Neural progenitor cell (in vitro differentiated cells): ENCODE results near the gene ZNF816. TPM values are rescaled to one million over a fixed set of nuclear protein-coding genes. Genes with fewer than 3 reads are reported as not detected.

Experiments used
- DNase-seq: peaks from one replicate; pipeline ENCODE4 v3.0.0-alpha.2; 2016; ENCODE audit warnings: low spot score
- H2AFZ ChIP-seq: fragments of 200-600 bp; sonication (generic); replicated peaks from 2 replicates; pipeline ENCODE4 v1.6.1; 2016; ENCODE audit warnings: antibody characterized with exemption
- H3F3A ChIP-seq: fragments of 200-600 bp; sonication (generic); 2 replicates; pipeline ENCODE4 v1.6.1; 2016; ENCODE audit warnings: antibody characterized with exemption, low read depth
- H3K27ac ChIP-seq: fragments of 200-600 bp; sonication (generic); 2 replicates; pipeline ENCODE4 v1.5.1; 2016; ENCODE audit warnings: mild to moderate bottlenecking
- H3K27me3 ChIP-seq: fragments of 200-600 bp; sonication (generic); 2 replicates; pipeline ENCODE4 v1.6.1; 2016; ENCODE audit warnings: mild to moderate bottlenecking, moderate library complexity
- H3K36me3 ChIP-seq: fragments of 200-600 bp; sonication (generic); 2 replicates; pipeline ENCODE4 v1.5.1; 2016
- H3K4me1 ChIP-seq: fragments of 200-600 bp; sonication (generic); 2 replicates; pipeline ENCODE4 v1.6.1; 2016; ENCODE audit warnings: mixed run types
- H3K4me2 ChIP-seq: fragments of 200-600 bp; sonication (generic); 2 replicates; pipeline ENCODE4 v1.6.1; 2016
- H3K4me3 ChIP-seq: fragments of 200-600 bp; sonication (generic); 2 replicates; pipeline ENCODE4 v1.5.1; 2016
- H3K79me2 ChIP-seq: fragments of 200-600 bp; sonication (generic); 2 replicates; pipeline ENCODE4 v1.6.1; 2016; ENCODE audit warnings: low read depth
- H3K9ac ChIP-seq: fragments of 200-600 bp; sonication (generic); 2 replicates; pipeline ENCODE4 v1.6.1; 2016
- H3K9me3 ChIP-seq: fragments of 200-600 bp; sonication (generic); 2 replicates; pipeline ENCODE4 v1.5.1; 2016; ENCODE audit warnings: low read depth
- H4K20me1 ChIP-seq: fragments of 200-600 bp; sonication (generic); 2 replicates; pipeline ENCODE4 v1.6.1; 2016; ENCODE audit warnings: low read depth
- H3K27ac Mint-ChIP-seq: 3 replicates; pipeline ENCODE4 v1.8.0; 2021; ENCODE audit warnings: mixed read lengths
- H3K27me3 Mint-ChIP-seq: 2 replicates; pipeline ENCODE4 v1.8.0; 2022; ENCODE audit warnings: low read depth, mild to moderate bottlenecking, inconsistent platforms, moderate library complexity, mixed read lengths; ENCODE audit not compliant: insufficient read depth
- H3K36me3 Mint-ChIP-seq: 3 replicates; pipeline ENCODE4 v1.8.0; 2021; ENCODE audit warnings: mixed read lengths
- H3K4me1 Mint-ChIP-seq: 3 replicates; pipeline ENCODE4 v1.8.0; 2021; ENCODE audit warnings: mixed read lengths
- H3K4me3 Mint-ChIP-seq: 3 replicates; pipeline ENCODE4 v1.8.0; 2021; ENCODE audit warnings: mild to moderate bottlenecking, moderate library complexity, mixed read lengths
- H3K9me3 Mint-ChIP-seq: 3 replicates; pipeline ENCODE4 v1.8.0; 2020; ENCODE audit warnings: mixed read lengths
- EZH2 ChIP-seq: fragments of 200-600 bp; sonication (generic); IDR thresholded peaks from 2 replicates; pipeline ENCODE4 v1.6.1; 2017; ENCODE audit warnings: antibody characterized with exemption, mild to moderate bottlenecking, moderate library complexity
- EZH2phosphoT487 ChIP-seq: fragments of 200-600 bp; sonication (generic); IDR thresholded peaks from 2 replicates; pipeline ENCODE4 v1.6.1; 2017; ENCODE audit warnings: antibody characterized with exemption
- total RNA-seq: library from RNA; depleted of rRNA; stranded (reverse); fragments of >200 nt; gene quantifications from 2 replicates; pipeline ENCODE4 v1.2.3, GENCODE V29; 2015; ENCODE audit warnings: low replicate concordance
- TF ChIP-seq, protein P1 (sequence below): fragments of 200-600 bp; sonication (generic); IDR thresholded peaks from 2 replicates; pipeline ENCODE4 v1.5.1; 2017; ENCODE audit warnings: antibody characterized with exemption, mild to moderate bottlenecking

ZNF816 gene
- total RNA-seq, 1 donor from 2014 or later = 22.9 TPM

DNA sequence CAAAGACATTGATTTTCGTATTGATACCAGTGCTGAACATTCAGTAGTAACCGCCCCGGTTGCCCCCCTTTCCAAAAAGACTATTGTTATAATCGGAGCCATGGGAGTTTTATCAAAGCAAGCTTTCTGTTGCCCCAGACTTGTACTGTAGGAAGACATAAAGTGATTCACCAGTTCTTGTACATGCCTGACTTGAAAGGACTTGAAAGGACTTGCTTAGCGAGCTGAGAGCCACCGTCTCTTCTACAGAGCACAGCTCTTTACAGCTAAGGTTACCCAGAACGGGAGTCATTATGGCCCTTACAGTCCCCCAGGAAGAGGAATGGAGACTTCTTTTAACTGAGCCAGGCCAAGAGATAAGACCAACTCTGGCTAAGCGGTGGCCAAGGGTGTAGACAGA lies 5.1 kb downstream of the ZNF816 start:
- Histone ChIP-seq H3K4me2 (no peak overlapping the region), H4K20me1 (no peaks in the 10 kb centered on the region), H2AFZ (no peak overlapping the region), H3K4me1 (peaks cover 8% of the 10 kb centered on the region), H3K27me3 (no peaks in the 10 kb centered on the region), H3K4me3 (no peak overlapping the region), H3K79me2 (peaks cover 44% of the 10 kb centered on the region), H3K9me3 (no peaks in the 10 kb centered on the region), H3F3A (peaks cover 3% of the 10 kb centered on the region), H3K36me3 (peaks cover 12% of the 10 kb centered on the region), H3K27ac (no peak overlapping the region), H3K9ac (no peak overlapping the region)
- Mint-ChIP-seq H3K27ac (no peak overlapping the region), H3K9me3 (peaks cover 63% of the 10 kb centered on the region), H3K36me3 (peaks cover 66% of the 10 kb centered on the region), H3K4me3 (no peak overlapping the region), H3K27me3 (peaks cover 4% of the 10 kb centered on the region), H3K4me1 (peaks cover 10% of the 10 kb centered on the region)
- TF ChIP-seq EZH2phosphoT487 = no peak
- TF ChIP-seq, protein P1, sequence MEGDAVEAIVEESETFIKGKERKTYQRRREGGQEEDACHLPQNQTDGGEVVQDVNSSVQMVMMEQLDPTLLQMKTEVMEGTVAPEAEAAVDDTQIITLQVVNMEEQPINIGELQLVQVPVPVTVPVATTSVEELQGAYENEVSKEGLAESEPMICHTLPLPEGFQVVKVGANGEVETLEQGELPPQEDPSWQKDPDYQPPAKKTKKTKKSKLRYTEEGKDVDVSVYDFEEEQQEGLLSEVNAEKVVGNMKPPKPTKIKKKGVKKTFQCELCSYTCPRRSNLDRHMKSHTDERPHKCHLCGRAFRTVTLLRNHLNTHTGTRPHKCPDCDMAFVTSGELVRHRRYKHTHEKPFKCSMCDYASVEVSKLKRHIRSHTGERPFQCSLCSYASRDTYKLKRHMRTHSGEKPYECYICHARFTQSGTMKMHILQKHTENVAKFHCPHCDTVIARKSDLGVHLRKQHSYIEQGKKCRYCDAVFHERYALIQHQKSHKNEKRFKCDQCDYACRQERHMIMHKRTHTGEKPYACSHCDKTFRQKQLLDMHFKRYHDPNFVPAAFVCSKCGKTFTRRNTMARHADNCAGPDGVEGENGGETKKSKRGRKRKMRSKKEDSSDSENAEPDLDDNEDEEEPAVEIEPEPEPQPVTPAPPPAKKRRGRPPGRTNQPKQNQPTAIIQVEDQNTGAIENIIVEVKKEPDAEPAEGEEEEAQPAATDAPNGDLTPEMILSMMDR = no peak
- no peak for TF ChIP-seq EZH2
- DNase-seq = no peak

GRCh38 chr19:52956917-52957316 lies 5.8 kb downstream of the ZNF816 start:
- Histone ChIP-seq H3K27me3 (no peaks in the 10 kb centered on the region), H3K9ac (no peak overlapping the region), H4K20me1 (no peaks in the 10 kb centered on the region), H3K9me3 (no peaks in the 10 kb centered on the region), H2AFZ (no peak overlapping the region), H3K4me2 (no peak overlapping the region), H3K4me1 (peaks cover 8% of the 10 kb centered on the region), H3K79me2 (peaks cover 40% of the 10 kb centered on the region), H3F3A (no peaks in the 10 kb centered on the region), H3K27ac (no peak overlapping the region), H3K4me3 (no peak overlapping the region), H3K36me3 (peaks cover 19% of the 10 kb centered on the region)
- no peak for TF ChIP-seq EZH2
- no peak for TF ChIP-seq EZH2phosphoT487
- TF ChIP-seq, protein P1 = no peak
- peaks cover 73% of the 10 kb centered on the region for H3K36me3 Mint-ChIP-seq
- H3K4me1 Mint-ChIP-seq = peaks cover 6% of the 10 kb centered on the region
- H3K4me3 Mint-ChIP-seq = no peak overlapping the region
- peaks cover 69% of the 10 kb centered on the region for H3K9me3 Mint-ChIP-seq
- H3K27me3 Mint-ChIP-seq = peaks cover 4% of the 10 kb centered on the region
- H3K27ac Mint-ChIP-seq = no peak overlapping the region
- no peak for DNase-seq

- H3K4me1 ChIP-seq = peaks cover 8% of the 10 kb centered on the region
- no peak overlapping the region for H3K27ac Mint-ChIP-seq
- H3K4me3 ChIP-seq = no peak overlapping the region
- H3K36me3 ChIP-seq = peaks cover 46% of the 10 kb centered on the region
- H3F3A ChIP-seq = peaks cover 28% of the 10 kb centered on the region
- H3K27me3 Mint-ChIP-seq = peaks cover 10% of the 10 kb centered on the region
- no peak overlapping the region for H3K27ac ChIP-seq
- TF ChIP-seq EZH2phosphoT487 (no peak), EZH2 (no peak)
- TF ChIP-seq, protein P1 = no peak
- no peak overlapping the region for H2AFZ ChIP-seq
- no peak for DNase-seq
- no peak overlapping the region for H3K9ac ChIP-seq
- no peak overlapping the region for H3K4me3 Mint-ChIP-seq
- H3K9me3 ChIP-seq = peaks cover 29% of the 10 kb centered on the region
- peaks cover 3% of the 10 kb centered on the region for H3K4me1 Mint-ChIP-seq
- H4K20me1 ChIP-seq = no peaks in the 10 kb centered on the region
- peaks cover 60% of the 10 kb centered on the region for H3K36me3 Mint-ChIP-seq
- peaks cover 74% of the 10 kb centered on the region for H3K9me3 Mint-ChIP-seq
- H3K4me2 ChIP-seq = no peak overlapping the region
- H3K27me3 ChIP-seq = no peaks in the 10 kb centered on the region
- no peaks in the 10 kb centered on the region for H3K79me2 ChIP-seq
These were observed 13.3 kb downstream of the ZNF816 start for GRCh38 chr19:52949422-52949821.
